ENCODE measurements around the gene NCSTN.

- TF ChIP-seq CTCF (IDR thresholded peaks at IDR 0.05) = peak in 1 of 4 experiments; percentile 5
- TF ChIP-seq POLR2A (IDR thresholded peaks at IDR 0.05) = peak; percentile 82
Measured at GRCh38 chr1:160342953-160343869, at the start of gene NCSTN, which contains the start of gene COPA.

Data from prostate gland (tissue), 2 donors.